SK-N-MC (cell line): ENCODE data around the gene PADI6.

Experiments used
- DNase-seq: peaks from one replicate; pipeline ENCODE4 v3.0.0-alpha.2; 2011; ENCODE audit warnings: low read depth, low spot score
- H3K27ac ChIP-seq: fragments of 200-600 bp; sonication (generic); 2 replicates; pipeline ENCODE4 v1.5.1; 2016; ENCODE audit warnings: mixed run types
- H3K36me3 ChIP-seq: fragments of 200-600 bp; sonication (generic); 2 replicates; pipeline ENCODE4 v1.6.1; 2017; ENCODE audit warnings: antibody characterized with exemption, low read length, mixed read lengths; ENCODE audit not compliant: insufficient read depth
- H3K4me3 ChIP-seq: fragments of 200-600 bp; sonication (generic); 2 replicates; pipeline ENCODE4 v1.5.1; 2016
- H3K9ac ChIP-seq: fragments of 200-600 bp; sonication (generic); 2 replicates; pipeline ENCODE4 v1.8.0; 2017; ENCODE audit warnings: mixed run types, mixed read lengths; ENCODE audit not compliant: insufficient read length
- H3K9me3 ChIP-seq: fragments of 200-600 bp; sonication (generic); 2 replicates; pipeline ENCODE4 v1.6.1; 2017; ENCODE audit warnings: low read depth, mild to moderate bottlenecking, antibody characterized with exemption, low read length, moderate library complexity, mixed read lengths
- EZH2 ChIP-seq: fragments of 200-600 bp; sonication (generic); IDR thresholded peaks from one replicate; pipeline ENCODE4 v1.6.1; 2017; ENCODE audit warnings: antibody characterized with exemption
- FOXP2 ChIP-seq: optimal IDR thresholded peaks from 2 replicates; pipeline ENCODE3; 2011; ENCODE audit warnings: mild to moderate bottlenecking, moderate library complexity; ENCODE audit not compliant: insufficient read depth; ENCODE audit errors: extremely low read length, control extremely low read depth
- POLR2AphosphoS5 ChIP-seq: IDR thresholded peaks from 2 replicates; pipeline ENCODE4 v1.6.1; 2012; ENCODE audit warnings: mild to moderate bottlenecking, low read depth, low read length, borderline replicate concordance

Gene PADI6

GRCh38 chr1:17371896-17372295 is at the start of gene PADI6:
TSS of gene PADI6 (plus strand) at chr1:17372196. CDS start at chr1:17372246, 50 bp downstream.
- Histone ChIP-seq H3K9ac (no peak within 1 kb of the TSS), H3K4me3 (no peak within 1 kb of the TSS), H3K27ac (no peak within 1 kb of the TSS), H3K9me3 (no peaks in the 10 kb centered on the region), H3K36me3 (no peaks in the 10 kb centered on the region)
- TF ChIP-seq POLR2AphosphoS5 (no peak), FOXP2 (no peak), EZH2 (no peak)
- DNase-seq = no peak

GRCh38 chr1:17328855-17329254 is 43.1 kb upstream of the PADI6 start:
- no peak for TF ChIP-seq POLR2AphosphoS5
- no peak for DNase-seq
- H3K9ac ChIP-seq = no peak overlapping the region
- H3K9me3 ChIP-seq = no peaks in the 10 kb centered on the region
- H3K36me3 ChIP-seq = no peaks in the 10 kb centered on the region
- no peak overlapping the region for H3K27ac ChIP-seq
- no peak overlapping the region for H3K4me3 ChIP-seq

- no peak overlapping the region for H3K4me3 ChIP-seq
- H3K9me3 ChIP-seq = no peaks in the 10 kb centered on the region
- no peak for DNase-seq
- TF ChIP-seq FOXP2 = no peak
- no peak for TF ChIP-seq POLR2AphosphoS5
- no peak for TF ChIP-seq EZH2
- no peaks in the 10 kb centered on the region for H3K36me3 ChIP-seq
- H3K9ac ChIP-seq = no peak overlapping the region
- H3K27ac ChIP-seq = no peak overlapping the region
Observed at GRCh38 chr1:17329610-17330009, 42.4 kb upstream of the PADI6 start.

GRCh38 chr1:17330856-17331255 is 41.1 kb upstream of the PADI6 start:
- no peak overlapping the region for H3K9ac ChIP-seq
- no peaks in the 10 kb centered on the region for H3K9me3 ChIP-seq
- no peak for DNase-seq
- TF ChIP-seq POLR2AphosphoS5 = no peak
- no peak for TF ChIP-seq FOXP2
- TF ChIP-seq EZH2 = no peak
- H3K36me3 ChIP-seq = no peaks in the 10 kb centered on the region
- no peak overlapping the region for H3K27ac ChIP-seq
- no peak overlapping the region for H3K4me3 ChIP-seq

GRCh38 chr1:17333081-17333480 is 38.9 kb upstream of the PADI6 start:
- no peak overlapping the region for H3K9ac ChIP-seq
- no peaks in the 10 kb centered on the region for H3K36me3 ChIP-seq
- no peak for TF ChIP-seq FOXP2
- no peak for TF ChIP-seq EZH2
- TF ChIP-seq POLR2AphosphoS5 = no peak
- H3K4me3 ChIP-seq = no peak overlapping the region
- H3K9me3 ChIP-seq = no peaks in the 10 kb centered on the region
- DNase-seq = no peak
- no peak overlapping the region for H3K27ac ChIP-seq

- Histone ChIP-seq H3K27ac (no peak overlapping the region), H3K36me3 (no peaks in the 10 kb centered on the region), H3K4me3 (no peak overlapping the region), H3K9ac (no peak overlapping the region), H3K9me3 (no peaks in the 10 kb centered on the region)
- TF ChIP-seq POLR2AphosphoS5 (no peak), FOXP2 (no peak), EZH2 (no peak)
- DNase-seq = peak; percentile 18
Observed at GRCh38 chr1:17335821-17336710, 35.9 kb upstream of the PADI6 start.

- DNase-seq = no peak
- Histone ChIP-seq H3K9me3 (no peaks in the 10 kb centered on the region), H3K36me3 (no peaks in the 10 kb centered on the region), H3K4me3 (no peak overlapping the region), H3K9ac (no peak overlapping the region), H3K27ac (no peak overlapping the region)
- TF ChIP-seq POLR2AphosphoS5 (no peak), FOXP2 (no peak), EZH2 (no peak)
Observed at GRCh38 chr1:17338706-17339493, 33.1 kb upstream of the PADI6 start.

GRCh38 chr1:17339521-17339920 is 32.5 kb upstream of the PADI6 start:
- H3K9me3 ChIP-seq = no peaks in the 10 kb centered on the region
- H3K27ac ChIP-seq = no peak overlapping the region
- no peak for TF ChIP-seq POLR2AphosphoS5
- TF ChIP-seq FOXP2 = no peak
- no peak for TF ChIP-seq EZH2
- H3K36me3 ChIP-seq = no peaks in the 10 kb centered on the region
- H3K9ac ChIP-seq = no peak overlapping the region
- no peak for DNase-seq
- H3K4me3 ChIP-seq = no peak overlapping the region
